Keratinocyte (primary cell): ENCODE results near the gene GMEB2.

Experiments
- EZH2 ChIP-seq: IDR thresholded peaks from one replicate; pipeline ENCODE4 v1.6.1; 2012; ENCODE audit warnings: inconsistent platforms, mild to moderate bottlenecking, low read length, moderate library complexity
- TF ChIP-seq, protein P1 (sequence below), 3 experiments: IDR thresholded peaks in 1 of 3; conservative IDR thresholded peaks in 1 of 3; optimal IDR thresholded peaks in 1 of 3; 2 replicates in 2 of 3; 3 replicates in 1 of 3; pipeline versions ENCODE3 to v1.5.1; 2011; ENCODE audit warnings: low read length in 3 of 3, mild to moderate bottlenecking in 3 of 3, moderate library complexity in 2 of 3, control low read depth in 1 of 3, inconsistent platforms in 1 of 3; ENCODE audit not compliant: insufficient read depth in 2 of 3; ENCODE audit errors: extremely low read depth in 1 of 3

DNA sequence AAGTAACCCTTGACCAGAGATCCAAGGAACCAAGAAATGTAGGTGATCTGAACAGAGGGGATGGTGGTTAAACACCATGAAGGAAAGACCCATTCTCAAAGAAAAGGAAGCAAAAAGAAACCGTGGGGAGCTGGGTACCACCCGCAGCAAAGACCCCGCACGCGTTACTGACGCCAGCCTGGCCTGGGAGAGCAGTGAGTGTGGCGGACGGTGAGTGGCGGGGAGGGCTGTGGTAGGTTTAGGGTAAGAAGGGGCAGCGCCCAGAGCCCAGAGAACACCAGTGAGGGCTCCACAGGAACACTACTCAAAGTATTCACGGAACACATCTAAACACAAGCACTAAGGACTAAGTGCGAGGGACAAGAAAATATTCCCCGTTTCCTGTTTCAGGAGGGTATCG, 4.2 kb downstream of the GMEB2 start:
- TF ChIP-seq, protein P1, sequence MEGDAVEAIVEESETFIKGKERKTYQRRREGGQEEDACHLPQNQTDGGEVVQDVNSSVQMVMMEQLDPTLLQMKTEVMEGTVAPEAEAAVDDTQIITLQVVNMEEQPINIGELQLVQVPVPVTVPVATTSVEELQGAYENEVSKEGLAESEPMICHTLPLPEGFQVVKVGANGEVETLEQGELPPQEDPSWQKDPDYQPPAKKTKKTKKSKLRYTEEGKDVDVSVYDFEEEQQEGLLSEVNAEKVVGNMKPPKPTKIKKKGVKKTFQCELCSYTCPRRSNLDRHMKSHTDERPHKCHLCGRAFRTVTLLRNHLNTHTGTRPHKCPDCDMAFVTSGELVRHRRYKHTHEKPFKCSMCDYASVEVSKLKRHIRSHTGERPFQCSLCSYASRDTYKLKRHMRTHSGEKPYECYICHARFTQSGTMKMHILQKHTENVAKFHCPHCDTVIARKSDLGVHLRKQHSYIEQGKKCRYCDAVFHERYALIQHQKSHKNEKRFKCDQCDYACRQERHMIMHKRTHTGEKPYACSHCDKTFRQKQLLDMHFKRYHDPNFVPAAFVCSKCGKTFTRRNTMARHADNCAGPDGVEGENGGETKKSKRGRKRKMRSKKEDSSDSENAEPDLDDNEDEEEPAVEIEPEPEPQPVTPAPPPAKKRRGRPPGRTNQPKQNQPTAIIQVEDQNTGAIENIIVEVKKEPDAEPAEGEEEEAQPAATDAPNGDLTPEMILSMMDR (optimal IDR thresholded peaks at IDR 0.05 in 1 of 3, IDR thresholded peaks at IDR 0.05 in 1 of 3, conservative IDR thresholded peaks at IDR 0.05 in 1 of 3; ENCODE audit: extremely low read depth in 1 of 3, insufficient read depth in 2 of 3, low read length in 3 of 3), result no peak
- TF ChIP-seq EZH2, result no peak
